Neural cell (in vitro differentiated cells): ENCODE data around the gene PDLIM5. TPM values are rescaled to one million over a fixed set of nuclear protein-coding genes. Genes with fewer than 3 reads are reported as not detected.

Experiments used
- H2AFZ ChIP-seq: fragments of 200-600, 300-800 bp; sonication (generic), shearing (Covaris generic); 2 replicates; pipeline ENCODE4 v1.6.0; 2014; ENCODE audit warnings: low read depth, mild to moderate bottlenecking, antibody characterized with exemption, low read length, moderate library complexity
- H3F3A ChIP-seq: fragments of 200-600 bp; shearing (Covaris generic); 2 replicates; pipeline ENCODE4 v1.6.1; 2016; ENCODE audit warnings: mild to moderate bottlenecking, moderate library complexity, mixed read lengths, antibody characterized with exemption, low read length; ENCODE audit not compliant: insufficient read depth, poor library complexity, severe bottlenecking
- H3K27ac ChIP-seq: fragments of 200-600, 300-800 bp; sonication (generic), shearing (Covaris generic); 2 replicates; pipeline ENCODE4 v1.5.1; 2014; ENCODE audit warnings: mild to moderate bottlenecking, low read length, moderate library complexity
- H3K27me3 ChIP-seq: fragments of 300-800, 200-600 bp; sonication (generic), shearing (Covaris generic); 2 replicates; pipeline ENCODE4 v1.6.0; 2014; ENCODE audit warnings: mild to moderate bottlenecking, low read depth, low read length, moderate library complexity; ENCODE audit not compliant: insufficient read depth
- H3K36me3 ChIP-seq: fragments of 300-800, 200-600 bp; sonication (generic), shearing (Covaris generic); 2 replicates; pipeline ENCODE4 v1.5.1; 2014; ENCODE audit warnings: mild to moderate bottlenecking, antibody characterized with exemption, low read length, moderate library complexity; ENCODE audit not compliant: insufficient read depth
- H3K4me2 ChIP-seq: fragments of 300-800, 200-600 bp; sonication (generic), shearing (Covaris generic); 2 replicates; pipeline ENCODE4 v1.6.0; 2014; ENCODE audit warnings: mild to moderate bottlenecking, low read length
- H3K4me3 ChIP-seq: fragments of 300-800, 200-600 bp; sonication (generic), shearing (Covaris generic); 2 replicates; pipeline ENCODE4 v1.5.1; 2014; ENCODE audit warnings: mild to moderate bottlenecking, low read length, moderate library complexity
- H3K79me2 ChIP-seq: fragments of 200-600 bp; shearing (Covaris generic); replicated peaks from 2 replicates; pipeline ENCODE4 v1.6.0; 2014; ENCODE audit warnings: mild to moderate bottlenecking, low read length, moderate library complexity; ENCODE audit not compliant: insufficient read depth
- H3K9ac ChIP-seq: fragments of 300-800, 200-600 bp; sonication (generic), shearing (Covaris generic); 2 replicates; pipeline ENCODE4 v1.6.1; 2016; ENCODE audit warnings: mild to moderate bottlenecking, low read length, mixed read lengths
- H3K9me2 ChIP-seq: fragments of 200-600 bp; shearing (Covaris generic); 2 replicates; pipeline ENCODE4 v1.6.1; 2016; ENCODE audit warnings: mild to moderate bottlenecking, low read length, mixed read lengths; ENCODE audit not compliant: insufficient read depth
- H3K9me3 ChIP-seq: fragments of 200-600, 300-800 bp; sonication (generic), shearing (Covaris generic); 2 replicates; pipeline ENCODE4 v1.6.1; 2016; ENCODE audit warnings: mild to moderate bottlenecking, mixed run types, low read length, moderate library complexity, mixed read lengths
- H4K20me1 ChIP-seq: fragments of 200-600 bp; shearing (Covaris generic); 2 replicates; pipeline ENCODE4 v1.6.1; 2016; ENCODE audit warnings: mild to moderate bottlenecking, mixed run types; ENCODE audit not compliant: insufficient read depth
- CTCF ChIP-seq: fragments of 450-650 bp; IDR thresholded peaks from 2 replicates; pipeline ENCODE4 v1.5.1; 2014; ENCODE audit warnings: antibody characterized with exemption, mild to moderate bottlenecking, moderate library complexity; ENCODE audit not compliant: poor library complexity, severe bottlenecking
- EP300 ChIP-seq: fragments of 450-650 bp; conservative IDR thresholded peaks from 2 replicates; pipeline ENCODE4 v1.6.1; 2014; ENCODE audit warnings: antibody characterized with exemption, mild to moderate bottlenecking, moderate library complexity; ENCODE audit not compliant: poor library complexity, severe bottlenecking
- EZH2 ChIP-seq: fragments of 200-600, 300-800 bp; shearing (Covaris generic), sonication (generic); IDR thresholded peaks from 2 replicates; pipeline ENCODE4 v1.6.1; 2014; ENCODE audit warnings: antibody characterized with exemption, low read length, borderline replicate concordance, mild to moderate bottlenecking; ENCODE audit not compliant: insufficient read depth, poor library complexity, severe bottlenecking
- MXI1 ChIP-seq: fragments of 450-650 bp; conservative IDR thresholded peaks from 2 replicates; pipeline ENCODE4 v1.6.1; 2014; ENCODE audit warnings: antibody characterized with exemption, mild to moderate bottlenecking; ENCODE audit not compliant: poor library complexity, severe bottlenecking
- POLR2AphosphoS5 ChIP-seq: IDR thresholded peaks from 2 replicates; pipeline ENCODE4 v1.6.1; 2012
- RAD21 ChIP-seq: fragments of 450-650 bp; conservative IDR thresholded peaks from 2 replicates; pipeline ENCODE4 v1.6.1; 2014; ENCODE audit warnings: antibody characterized with exemption, mild to moderate bottlenecking, moderate library complexity
- REST ChIP-seq: IDR thresholded peaks from 2 replicates; pipeline ENCODE4 v1.6.1; 2012; ENCODE audit warnings: borderline replicate concordance
- SMC3 ChIP-seq: fragments of 450-650 bp; conservative IDR thresholded peaks from 2 replicates; pipeline ENCODE4 v1.6.1; 2014; ENCODE audit warnings: antibody characterized with exemption, mild to moderate bottlenecking, moderate library complexity; ENCODE audit not compliant: poor library complexity
- TAF1 ChIP-seq: IDR thresholded peaks from 2 replicates; pipeline ENCODE4 v1.6.1; 2012; ENCODE audit warnings: low read depth
- polyA plus RNA-seq: library from polyadenylated mRNA; depleted of rRNA; stranded (reverse); fragments of >200 nt; gene quantifications from 2 replicates; pipeline ENCODE4 v1.2.3, GENCODE V29; 2014

The PDLIM5 gene
- polyA plus RNA-seq, 1 donor from 2014 or later: 1.6 TPM

GRCh38 chr4:94506822-94507221, 55.1 kb downstream of the PDLIM5 start:
- TF ChIP-seq RAD21 (no peak), CTCF (no peak), MXI1 (no peak), TAF1 (no peak), EP300 (no peak), SMC3 (no peak), REST (no peak), EZH2 (no peak), POLR2AphosphoS5 (no peak)
- H3K27ac ChIP-seq: no peak overlapping the region
- no peaks in the 10 kb centered on the region for H3K9me3 ChIP-seq
- no peaks in the 10 kb centered on the region for H4K20me1 ChIP-seq
- no peaks in the 10 kb centered on the region for H3F3A ChIP-seq
- no peak overlapping the region for H3K4me2 ChIP-seq
- no peak overlapping the region for H2AFZ ChIP-seq
- H3K79me2 ChIP-seq: no peaks in the 10 kb centered on the region
- no peaks in the 10 kb centered on the region for H3K27me3 ChIP-seq
- no peak overlapping the region for H3K9ac ChIP-seq
- no peak overlapping the region for H3K4me3 ChIP-seq
- H3K36me3 ChIP-seq: no peaks in the 10 kb centered on the region
- H3K9me2 ChIP-seq: no peaks in the 10 kb centered on the region

- Histone ChIP-seq H3K4me2 (no peak overlapping the region), H3K9me3 (no peaks in the 10 kb centered on the region), H3K79me2 (no peaks in the 10 kb centered on the region)
These were observed 55.5 kb downstream of the PDLIM5 start for GRCh38 chr4:94507281-94507680.

More at GRCh38 chr4:94507281-94507680, 55.5 kb downstream of the PDLIM5 start:
- Histone ChIP-seq H3F3A (no peaks in the 10 kb centered on the region), H3K36me3 (no peaks in the 10 kb centered on the region), H3K27ac (no peak overlapping the region), H3K4me3 (no peak overlapping the region), H2AFZ (no peak overlapping the region), H3K9me2 (no peaks in the 10 kb centered on the region), H3K27me3 (no peaks in the 10 kb centered on the region), H3K9ac (no peak overlapping the region), H4K20me1 (no peaks in the 10 kb centered on the region)
- TF ChIP-seq CTCF (no peak), EP300 (no peak), EZH2 (no peak), REST (no peak), POLR2AphosphoS5 (no peak), MXI1 (no peak), RAD21 (no peak), SMC3 (no peak), TAF1 (no peak)
